Measurements from ENCODE around the gene ALOX12B.
"Not testable (repeated sequence)": the region's sequence is repeated elsewhere in the genome, so short reads cannot be mapped to it uniquely, and the experiment has no call there.

Gene ALOX12B

DNA sequence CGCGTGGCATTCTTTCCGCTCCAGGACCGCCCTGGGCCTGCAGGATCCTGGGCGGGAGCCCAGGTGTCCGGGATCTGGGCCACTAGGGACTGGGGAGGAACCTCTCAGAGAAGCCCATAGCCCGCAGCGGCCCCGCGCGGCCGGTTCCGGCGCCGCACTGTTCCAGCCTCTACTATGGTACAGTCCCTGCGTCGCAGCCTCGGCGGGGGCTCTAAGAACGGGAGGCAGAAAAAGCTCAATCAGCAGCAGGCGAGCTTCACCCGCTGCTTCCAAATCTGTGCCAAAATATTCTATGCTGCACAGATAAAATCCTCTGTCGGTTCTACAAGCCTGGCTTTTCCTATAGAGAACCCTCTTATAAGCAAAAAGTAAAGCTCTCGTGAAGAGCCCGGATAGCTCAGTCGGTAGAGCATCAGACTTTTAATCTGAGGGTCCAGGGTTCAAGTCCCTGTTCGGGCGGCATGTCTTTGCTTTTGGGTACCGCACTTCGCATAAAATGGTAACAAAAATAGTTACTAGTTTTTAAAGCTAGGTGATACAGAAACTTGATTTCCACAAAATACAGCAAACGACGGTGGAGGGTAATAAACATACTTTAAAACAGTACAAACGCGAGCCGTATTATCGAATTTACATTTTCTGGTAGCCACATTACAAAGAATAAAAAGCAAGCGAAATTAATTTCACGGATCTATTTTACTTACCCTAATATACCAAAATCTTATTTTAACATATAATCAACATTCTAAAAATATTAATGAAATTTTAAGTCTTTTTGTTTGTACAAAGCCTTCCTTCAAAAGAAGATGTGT is 31.5 kb upstream of the ALOX12B start:
- peak; percentile 73 for DNase-seq (ENCODE audit: low read depth)

GRCh38 chr17:8117980-8118768 is 30.7 kb upstream of the ALOX12B start, which contains the start of gene ALOXE3:
Gene ALOXE3, minus strand, starts transcription at chr17:8118514. Its CDS starts 524 bp downstream, at chr17:8117990.
- DNase-seq (ENCODE audit: low read depth): no peak

GRCh38 chr17:8117367-8117979 is 30.0 kb upstream of the ALOX12B start:
- DNase-seq (ENCODE audit: low read depth): no peak

DNA sequence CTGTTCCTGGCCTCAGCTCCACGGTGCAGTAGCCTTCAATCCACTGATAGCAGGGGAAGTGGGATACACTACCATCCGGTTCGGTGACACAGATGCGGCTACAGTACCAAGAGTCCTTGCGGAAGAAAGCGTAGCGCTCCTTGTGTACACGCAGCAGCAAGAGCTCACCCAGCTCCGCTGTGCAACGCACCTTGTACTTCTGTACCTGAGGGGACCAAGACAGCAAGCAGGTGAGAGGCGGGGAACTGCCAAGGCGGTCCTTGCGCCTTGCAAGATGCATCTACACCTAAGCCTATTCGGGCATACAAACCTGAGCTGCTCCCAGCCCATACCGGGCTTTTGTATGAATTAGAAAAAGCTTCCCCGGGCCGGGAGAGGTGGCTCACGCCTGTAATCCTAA is 29.3 kb upstream of the ALOX12B start:
- DNase-seq (ENCODE audit: low read depth): no peak

DNA sequence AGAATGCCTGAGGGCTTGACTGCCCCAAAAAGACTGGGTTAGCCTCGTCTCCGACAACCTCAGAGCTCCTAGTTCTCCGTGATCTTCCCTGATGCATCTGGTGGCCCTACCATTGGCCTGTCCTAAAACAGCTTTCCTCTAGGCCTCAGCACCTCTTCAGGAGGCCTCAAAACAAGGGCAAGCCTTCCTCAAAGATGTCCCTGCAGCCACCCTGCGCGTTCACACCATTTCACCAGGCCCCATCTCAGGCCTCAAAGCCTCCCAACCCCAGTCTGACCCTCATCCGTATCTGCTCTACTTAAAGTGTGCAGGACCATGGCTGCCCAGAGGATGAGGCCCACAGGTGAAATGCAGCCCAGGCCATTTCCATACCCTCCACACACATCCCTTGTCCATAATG is 23.4 kb upstream of the ALOX12B start:
- no peak for DNase-seq (ENCODE audit: low read depth)

- DNase-seq (ENCODE audit: low read depth): no peak
Observed at GRCh38 chr17:8110456-8110804, 22.9 kb upstream of the ALOX12B start.

DNA sequence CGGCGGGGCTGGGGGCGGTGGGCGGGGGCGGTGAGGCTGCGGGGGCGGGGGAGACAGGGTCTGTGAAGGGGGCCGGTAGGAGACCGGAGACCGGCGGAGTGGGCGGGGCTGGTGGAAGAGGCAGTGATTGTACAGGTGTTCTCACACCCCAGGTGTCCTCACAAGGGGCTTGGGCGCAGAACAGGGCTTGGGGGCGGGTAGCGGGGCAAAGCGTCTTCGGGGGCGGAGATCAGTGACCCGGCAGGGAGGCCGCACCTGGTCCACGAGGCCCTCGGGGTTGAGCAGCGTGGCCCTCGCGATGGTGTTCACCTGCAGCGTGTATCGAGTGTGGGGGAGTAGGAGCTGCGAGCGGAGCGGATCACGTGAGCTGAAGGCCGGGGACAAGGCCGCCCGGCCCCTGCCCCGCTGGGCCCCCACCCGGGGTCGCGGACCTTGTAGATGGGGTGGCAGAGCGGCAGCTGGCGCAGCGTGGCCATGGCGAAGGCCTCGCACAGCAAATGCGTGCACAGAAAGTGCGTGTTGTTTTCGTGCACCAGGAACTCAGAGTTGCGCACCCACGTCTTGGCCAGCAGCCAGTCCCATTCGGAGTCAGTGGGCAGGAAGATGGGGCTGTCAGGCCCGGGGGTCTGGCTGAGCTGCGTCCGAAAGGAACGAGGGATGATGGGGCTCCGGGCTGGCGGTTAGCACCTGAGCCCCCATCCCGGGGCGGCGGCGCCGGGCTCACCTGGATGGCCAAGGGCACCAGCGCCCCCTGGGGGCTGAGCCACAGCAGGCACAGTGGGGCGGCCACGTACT is 22.3 kb upstream of the ALOX12B start:
- no peak for DNase-seq (ENCODE audit: low read depth)

DNA sequence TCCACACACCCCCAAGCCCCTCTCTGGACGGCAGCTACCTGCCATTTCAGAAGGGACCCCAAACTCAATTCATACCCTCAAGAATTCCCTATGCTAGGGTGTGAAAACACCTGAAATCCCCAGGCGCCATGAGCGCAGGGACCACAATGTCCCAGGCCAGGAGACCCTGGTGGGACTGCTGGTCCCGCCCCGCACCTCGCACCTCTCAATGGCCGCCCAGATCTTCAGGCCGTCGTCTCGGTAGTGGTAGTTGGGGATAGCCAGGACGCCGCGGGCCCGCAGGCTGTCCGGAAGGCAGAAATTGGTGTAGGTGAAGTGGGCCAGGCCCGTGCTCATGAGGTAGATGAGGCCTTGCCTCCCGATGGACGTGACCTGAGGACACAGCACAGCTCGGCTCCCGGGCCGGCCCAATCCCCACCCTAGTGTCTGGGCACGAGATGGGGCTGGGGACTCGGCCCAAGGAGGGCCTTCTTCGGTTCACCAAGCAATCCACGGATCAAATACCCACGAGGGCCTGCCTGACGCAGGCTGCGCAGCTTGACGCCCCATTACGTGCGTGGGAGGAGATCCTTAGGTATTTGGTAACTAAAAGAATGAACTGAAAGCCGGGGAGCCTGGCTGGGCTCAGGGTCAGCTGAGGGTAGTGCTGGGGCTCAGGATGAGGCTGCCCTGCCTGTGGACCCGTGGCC is 21.6 kb upstream of the ALOX12B start:
- no peak for DNase-seq (ENCODE audit: low read depth)

DNA sequence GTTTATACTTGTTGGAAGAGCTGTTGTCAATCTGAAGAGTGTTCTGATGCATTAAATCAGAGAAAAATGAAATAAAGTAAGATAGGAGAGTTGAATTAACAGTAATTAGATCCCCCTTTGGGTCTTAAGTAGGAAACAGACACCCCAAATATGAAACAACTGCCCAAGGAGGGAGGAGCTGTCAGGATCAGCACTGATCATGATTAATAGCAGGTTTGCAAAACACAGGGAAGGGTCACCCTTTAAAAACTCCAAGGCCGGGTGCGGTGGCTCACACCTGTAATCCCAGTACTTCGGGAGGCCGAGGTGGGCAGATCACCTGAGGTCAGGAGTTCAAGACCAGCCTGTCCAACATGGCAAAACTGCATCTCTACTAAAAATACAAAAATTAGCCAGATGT is 19.5 kb upstream of the ALOX12B start:
- not testable (repeated sequence) for DNase-seq (ENCODE audit: low read depth)

DNA sequence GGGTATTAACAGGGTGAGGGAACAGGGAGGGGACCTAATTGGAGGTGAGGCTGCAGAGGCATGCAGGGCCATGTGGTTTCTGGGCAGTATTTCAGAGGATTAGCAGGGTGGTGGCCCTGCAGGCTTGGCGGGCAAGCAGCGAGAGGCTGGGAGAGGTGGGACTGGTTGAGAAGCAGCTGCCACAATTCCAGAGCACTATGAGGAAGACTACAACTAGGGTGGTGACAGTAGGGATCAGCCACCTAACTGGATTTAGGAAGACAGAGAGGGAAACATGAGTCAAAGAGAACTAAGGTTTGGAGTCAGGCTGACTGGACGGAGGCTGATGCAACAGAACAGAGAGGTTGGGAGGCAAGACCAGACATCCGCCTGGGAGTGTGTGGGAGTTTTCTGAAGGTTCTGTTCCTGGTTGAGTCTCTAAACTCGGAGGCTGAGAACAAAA is 18.5 kb upstream of the ALOX12B start:
- no peak for DNase-seq (ENCODE audit: low read depth)

- no peak for DNase-seq (ENCODE audit: low read depth)
Observed at GRCh38 chr17:8104911-8105310, 17.4 kb upstream of the ALOX12B start.

GRCh38 chr17:8103549-8103948 is 16.0 kb upstream of the ALOX12B start:
- no peak for DNase-seq (ENCODE audit: low read depth)

GRCh38 chr17:8101721-8102120 is 14.2 kb upstream of the ALOX12B start:
- DNase-seq (ENCODE audit: low read depth): no peak

DNA sequence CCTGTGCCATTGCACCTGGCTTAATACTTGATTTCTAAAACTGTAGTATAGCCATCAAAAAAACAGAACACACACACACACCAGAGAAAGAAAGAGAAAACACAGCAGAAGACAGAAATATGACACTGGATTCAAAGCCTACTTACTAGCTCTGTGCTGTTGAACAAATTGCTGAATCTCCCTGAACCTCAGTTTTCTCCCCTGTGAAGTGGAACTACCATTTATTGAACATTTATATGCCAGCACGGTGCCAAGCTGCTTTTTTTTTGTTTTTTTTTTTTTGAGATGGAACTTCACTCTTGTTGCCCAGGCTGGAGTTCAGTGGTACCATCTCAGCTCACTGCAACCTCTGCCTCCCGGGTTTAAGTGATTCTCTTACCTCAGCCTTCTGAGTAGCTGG is 13.2 kb upstream of the ALOX12B start:
- DNase-seq (ENCODE audit: low read depth): no peak

- DNase-seq (ENCODE audit: low read depth): no peak
Observed at GRCh38 chr17:8100111-8100510, 12.6 kb upstream of the ALOX12B start.

GRCh38 chr17:8096541-8096940 is 9.0 kb upstream of the ALOX12B start:
- DNase-seq (ENCODE audit: low read depth): no peak

- no peak for DNase-seq (ENCODE audit: low read depth)
Observed at GRCh38 chr17:8095361-8095760, 7.8 kb upstream of the ALOX12B start.

GRCh38 chr17:8091033-8091687 is 3.6 kb upstream of the ALOX12B start:
- DNase-seq (ENCODE audit: low read depth): no peak

DNA sequence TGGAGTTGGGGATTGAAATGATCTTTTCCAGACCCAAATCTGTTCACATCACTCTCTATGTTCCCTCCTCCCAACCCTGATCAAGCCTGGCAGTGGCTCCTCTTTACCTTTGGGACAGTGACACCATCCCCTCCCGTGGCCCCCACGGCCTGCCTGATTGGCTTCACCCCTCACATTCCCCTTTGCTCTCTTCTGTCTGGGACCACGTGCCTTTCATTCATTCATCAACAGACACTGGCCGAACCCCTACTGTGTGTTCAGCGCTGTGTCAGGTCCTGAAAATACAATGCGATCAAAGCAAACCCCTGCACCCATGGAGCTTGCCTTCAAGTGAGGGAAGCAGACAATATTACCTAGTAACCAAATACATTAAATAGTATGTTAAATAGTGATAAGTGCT is 2.2 kb upstream of the ALOX12B start:
- no peak for DNase-seq (ENCODE audit: low read depth)

- DNase-seq (ENCODE audit: low read depth): no peak
Observed at GRCh38 chr17:8087952-8088230, 375 bp upstream of the ALOX12B start.

- DNase-seq (ENCODE audit: low read depth): no peak
Observed at GRCh38 chr17:8084250-8084649, 3.3 kb downstream of the ALOX12B start.
